ENCODE results near the gene GAS7. TPM values are rescaled to one million over a fixed set of nuclear protein-coding genes. Genes with fewer than 3 reads are reported as not detected.

The GAS7 gene
- total RNA-seq, 3 donors from 2014 or later (not counting 1 experiment from before 2014, with no cell fraction given): 70.7 to 89.1 (median 84.8) TPM

DNA sequence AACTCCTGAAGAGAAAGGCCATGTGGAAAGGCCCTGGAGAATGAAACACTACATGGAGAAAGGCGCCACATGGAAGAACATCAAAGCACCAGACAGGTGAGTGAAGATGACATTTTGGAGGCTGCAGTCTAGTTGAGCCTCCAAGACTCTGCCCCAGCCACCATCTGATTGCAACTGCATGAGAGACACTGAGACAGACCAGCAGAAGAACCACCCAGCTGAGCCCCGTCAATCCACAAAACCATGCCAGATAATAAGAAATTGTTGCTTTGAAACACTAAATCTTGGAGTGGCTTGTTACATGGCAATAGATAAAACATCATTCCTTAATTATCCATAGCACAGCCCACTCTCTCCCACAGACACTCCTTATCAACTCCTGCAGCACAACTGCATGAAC lies 4.8 kb downstream of the GAS7 start:
- Histone ChIP-seq H3K4me3 (ENCODE audit: low read length) (no peak overlapping the region), H3K4me1 (ENCODE audit: control insufficient read depth, insufficient read depth, low read length) (peaks cover 22% of the 10 kb centered on the region), H3K27me3 (ENCODE audit: control insufficient read depth, insufficient read depth, low read length) (no peaks in the 10 kb centered on the region), H3K9me3 (ENCODE audit: control insufficient read depth, insufficient read depth, low read length) (peaks cover 13% of the 10 kb centered on the region), H3K27ac (ENCODE audit: low read length) (no peak overlapping the region), H3K36me3 (ENCODE audit: control insufficient read depth, insufficient read depth, low read length) (no peaks in the 10 kb centered on the region)
- DNase-seq: no peak
- H3K4me1 Mint-ChIP-seq: peaks cover 7 to 36% of the 10 kb centered on the region in 2 donors
- 96% methylated on average over 2 of the region's 2 CpGs for WGBS (ENCODE audit: insufficient coverage)
- intact Hi-C loops (cut with micrococcal nuclease): no loop called here
- H3K36me3 Mint-ChIP-seq: peaks cover 9% of the 10 kb centered on the region
- H3K27me3 Mint-ChIP-seq (ENCODE audit: low read depth in 2 of 2): no peaks in the 10 kb centered on the region
- peaks cover 2 to 13% of the 10 kb centered on the region in 2 donors for H3K9me3 Mint-ChIP-seq
- TF ChIP-seq, protein P1, sequence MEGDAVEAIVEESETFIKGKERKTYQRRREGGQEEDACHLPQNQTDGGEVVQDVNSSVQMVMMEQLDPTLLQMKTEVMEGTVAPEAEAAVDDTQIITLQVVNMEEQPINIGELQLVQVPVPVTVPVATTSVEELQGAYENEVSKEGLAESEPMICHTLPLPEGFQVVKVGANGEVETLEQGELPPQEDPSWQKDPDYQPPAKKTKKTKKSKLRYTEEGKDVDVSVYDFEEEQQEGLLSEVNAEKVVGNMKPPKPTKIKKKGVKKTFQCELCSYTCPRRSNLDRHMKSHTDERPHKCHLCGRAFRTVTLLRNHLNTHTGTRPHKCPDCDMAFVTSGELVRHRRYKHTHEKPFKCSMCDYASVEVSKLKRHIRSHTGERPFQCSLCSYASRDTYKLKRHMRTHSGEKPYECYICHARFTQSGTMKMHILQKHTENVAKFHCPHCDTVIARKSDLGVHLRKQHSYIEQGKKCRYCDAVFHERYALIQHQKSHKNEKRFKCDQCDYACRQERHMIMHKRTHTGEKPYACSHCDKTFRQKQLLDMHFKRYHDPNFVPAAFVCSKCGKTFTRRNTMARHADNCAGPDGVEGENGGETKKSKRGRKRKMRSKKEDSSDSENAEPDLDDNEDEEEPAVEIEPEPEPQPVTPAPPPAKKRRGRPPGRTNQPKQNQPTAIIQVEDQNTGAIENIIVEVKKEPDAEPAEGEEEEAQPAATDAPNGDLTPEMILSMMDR (IDR thresholded peaks at IDR 0.05): no peak
- peak overlapping the region in 1 of 2 donors; percentile 25 for H3K27ac Mint-ChIP-seq
- H3K4me3 Mint-ChIP-seq: no peak overlapping the region
- no peak for ATAC-seq

- Histone ChIP-seq H3K9me3 (ENCODE audit: control insufficient read depth, insufficient read depth, low read length) (peaks cover 13% of the 10 kb centered on the region), H3K27me3 (ENCODE audit: control insufficient read depth, insufficient read depth, low read length) (no peaks in the 10 kb centered on the region), H3K36me3 (ENCODE audit: control insufficient read depth, insufficient read depth, low read length) (no peaks in the 10 kb centered on the region), H3K27ac (ENCODE audit: low read length) (no peak overlapping the region), H3K4me1 (ENCODE audit: control insufficient read depth, insufficient read depth, low read length) (peaks cover 22% of the 10 kb centered on the region), H3K4me3 (ENCODE audit: low read length) (no peak overlapping the region)
- no peak for ATAC-seq
- Mint-ChIP-seq H3K36me3 (peaks cover 9% of the 10 kb centered on the region), H3K27me3 (ENCODE audit: low read depth in 2 of 2) (no peaks in the 10 kb centered on the region), H3K4me1 (peaks cover 7 to 32% of the 10 kb centered on the region in 2 donors), H3K9me3 (peaks cover 2 to 13% of the 10 kb centered on the region in 2 donors), H3K4me3 (no peak overlapping the region), H3K27ac (peak overlapping the region in 1 of 2 donors; percentile 25)
- TF ChIP-seq, protein P1 (IDR thresholded peaks at IDR 0.05): no peak
- no peak for DNase-seq
- intact Hi-C loops (cut with micrococcal nuclease): no loop called here
- WGBS (ENCODE audit: insufficient coverage): 96% methylated on average over 2 of the region's 2 CpGs
Observed at GRCh38 chr17:10192972-10193371, 5.4 kb downstream of the GAS7 start.

GRCh38 chr17:10192461-10192860 lies 5.9 kb downstream of the GAS7 start:
- Mint-ChIP-seq H3K9me3 (peaks cover 2 to 13% of the 10 kb centered on the region in 2 donors), H3K4me3 (no peak overlapping the region), H3K27me3 (ENCODE audit: low read depth in 2 of 2) (no peaks in the 10 kb centered on the region), H3K27ac (no peak overlapping the region), H3K36me3 (peaks cover 9% of the 10 kb centered on the region), H3K4me1 (peaks cover 9 to 33% of the 10 kb centered on the region in 2 donors)
- DNase-seq (no peak), ATAC-seq (no peak)
- WGBS (ENCODE audit: insufficient coverage): 97% methylated on average over 5 of the region's 5 CpGs
- Histone ChIP-seq H3K4me1 (ENCODE audit: control insufficient read depth, insufficient read depth, low read length) (peaks cover 20% of the 10 kb centered on the region), H3K27ac (ENCODE audit: low read length) (no peak overlapping the region), H3K36me3 (ENCODE audit: control insufficient read depth, insufficient read depth, low read length) (no peaks in the 10 kb centered on the region), H3K4me3 (ENCODE audit: low read length) (no peak overlapping the region), H3K27me3 (ENCODE audit: control insufficient read depth, insufficient read depth, low read length) (no peaks in the 10 kb centered on the region), H3K9me3 (ENCODE audit: control insufficient read depth, insufficient read depth, low read length) (peaks cover 13% of the 10 kb centered on the region)
- TF ChIP-seq, protein P1 (IDR thresholded peaks at IDR 0.05): no peak
- intact Hi-C loops (cut with micrococcal nuclease): no loop called here

DNA sequence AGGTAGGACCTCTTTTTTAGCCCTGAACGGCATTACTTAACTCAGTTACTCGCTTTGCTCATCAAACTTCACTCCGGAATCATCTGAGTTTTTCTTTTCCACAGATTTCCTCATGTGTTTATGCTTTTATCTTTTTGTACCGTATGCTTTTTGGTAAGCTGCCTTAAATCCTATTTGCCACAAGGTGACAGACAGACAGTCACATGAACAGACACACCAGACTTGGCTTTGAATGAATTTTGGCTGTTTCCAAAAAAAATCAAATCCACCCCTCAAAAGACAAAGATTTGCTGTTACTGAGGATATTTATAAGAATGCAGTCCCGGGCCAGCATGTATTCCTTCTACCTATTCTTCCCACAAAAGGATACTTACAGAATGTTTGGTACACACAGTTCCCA lies 10.9 kb downstream of the GAS7 start:
- no peaks in the 10 kb centered on the region for H3K27me3 Mint-ChIP-seq (ENCODE audit: low read depth in 2 of 2)
- 97% methylated on average over 4 of the region's 5 CpGs for WGBS (ENCODE audit: insufficient coverage)
- H3K27ac Mint-ChIP-seq: peak overlapping the region; percentile 51 to 84
- Histone ChIP-seq H3K4me3 (ENCODE audit: low read length) (no peak overlapping the region), H3K27ac (ENCODE audit: low read length) (no peak overlapping the region), H3K36me3 (ENCODE audit: control insufficient read depth, insufficient read depth, low read length) (no peaks in the 10 kb centered on the region), H3K9me3 (ENCODE audit: control insufficient read depth, insufficient read depth, low read length) (no peaks in the 10 kb centered on the region), H3K4me1 (ENCODE audit: control insufficient read depth, insufficient read depth, low read length) (peaks cover 38% of the 10 kb centered on the region), H3K27me3 (ENCODE audit: control insufficient read depth, insufficient read depth, low read length) (no peaks in the 10 kb centered on the region)
- intact Hi-C loops (cut with micrococcal nuclease): loop anchor here (2.0 kb wide), 1 partner anchor 17 kb away; no protein-coding TSS in a partner anchor
- ATAC-seq (no peak), DNase-seq (no peak)
- H3K9me3 Mint-ChIP-seq: no peaks in the 10 kb centered on the region
- peaks cover 32 to 53% of the 10 kb centered on the region in 2 donors for H3K4me1 Mint-ChIP-seq
- H3K36me3 Mint-ChIP-seq: no peaks in the 10 kb centered on the region
- TF ChIP-seq, protein P1 (IDR thresholded peaks at IDR 0.05): no peak
- H3K4me3 Mint-ChIP-seq: peak overlapping the region; percentile 37

Measured in natural killer cell (primary cell).